NCI-H187 treated with DMSO at 0.1 percent for 48 hours (cell line): ENCODE data around the gene HSPA5.
A peak's percentile ranks its signal among the peaks of the same experiment; 100 is the strongest.
"Not testable (repeated sequence)": the region's sequence is repeated elsewhere in the genome, so short reads cannot be mapped to it uniquely, and the experiment has no call there.

ENCODE experiments used
- DNase-seq: peaks from one replicate; lab custom pipeline; 2025; lab: John Stamatoyannopoulos, UW

The HSPA5 gene

DNA sequence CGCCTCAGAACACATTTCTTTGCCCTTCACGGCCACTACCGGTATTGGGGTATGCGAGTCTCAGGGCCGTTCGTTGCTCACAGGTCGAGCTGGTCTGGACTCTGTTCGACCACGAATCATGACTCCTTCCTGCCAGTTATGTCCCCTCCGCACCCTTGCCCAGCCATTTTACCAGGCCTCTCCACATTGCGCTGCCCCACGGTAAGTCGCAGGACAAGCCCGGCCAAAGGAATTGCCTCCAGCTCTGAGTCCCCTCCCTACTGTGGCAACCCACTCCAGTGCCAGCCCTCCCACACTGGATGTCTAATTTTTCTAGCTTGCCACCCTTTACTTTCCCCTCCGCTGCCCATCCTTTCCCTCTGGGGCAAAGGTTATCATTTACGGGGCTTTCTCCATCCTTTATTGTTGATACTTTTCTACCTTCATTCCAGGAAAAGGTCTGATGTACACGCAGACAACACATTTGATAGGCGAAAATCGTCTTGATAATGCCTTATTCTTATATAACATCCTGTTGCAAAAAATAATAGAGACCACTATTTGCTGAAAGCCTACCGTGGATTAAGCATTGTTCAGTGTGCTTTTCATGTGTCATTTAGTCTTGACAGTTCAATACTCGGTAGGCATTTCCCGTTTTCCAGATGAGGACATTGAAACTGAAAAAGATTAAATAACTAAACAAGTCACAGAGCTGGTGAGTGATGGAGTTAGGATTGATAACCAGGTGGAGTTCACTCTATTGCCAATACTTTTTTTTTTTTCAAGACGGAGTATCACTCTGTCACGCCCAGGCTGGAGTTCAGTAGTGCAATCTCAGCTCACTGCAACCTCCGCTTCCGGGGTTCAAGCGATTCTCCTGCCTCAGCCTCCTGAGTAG lies 958 bp upstream of the HSPA5 start:
- DNase-seq: no peak

DNA sequence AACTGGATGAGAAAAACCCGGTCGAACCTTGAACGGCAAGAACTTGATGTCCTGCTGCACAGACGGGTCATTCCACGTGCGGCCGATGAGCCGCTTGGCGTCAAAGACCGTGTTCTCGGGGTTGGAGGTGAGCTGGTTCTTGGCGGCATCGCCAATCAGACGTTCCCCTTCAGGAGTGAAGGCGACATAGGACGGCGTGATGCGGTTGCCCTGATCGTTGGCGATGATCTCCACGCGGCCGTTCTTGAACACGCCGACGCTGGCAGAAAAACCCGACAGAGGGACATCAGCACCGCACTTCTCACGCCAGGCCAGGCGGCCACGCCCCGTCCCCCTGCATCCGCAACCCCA lies 519 bp downstream of the HSPA5 start:
- DNase-seq: no peak

DNA sequence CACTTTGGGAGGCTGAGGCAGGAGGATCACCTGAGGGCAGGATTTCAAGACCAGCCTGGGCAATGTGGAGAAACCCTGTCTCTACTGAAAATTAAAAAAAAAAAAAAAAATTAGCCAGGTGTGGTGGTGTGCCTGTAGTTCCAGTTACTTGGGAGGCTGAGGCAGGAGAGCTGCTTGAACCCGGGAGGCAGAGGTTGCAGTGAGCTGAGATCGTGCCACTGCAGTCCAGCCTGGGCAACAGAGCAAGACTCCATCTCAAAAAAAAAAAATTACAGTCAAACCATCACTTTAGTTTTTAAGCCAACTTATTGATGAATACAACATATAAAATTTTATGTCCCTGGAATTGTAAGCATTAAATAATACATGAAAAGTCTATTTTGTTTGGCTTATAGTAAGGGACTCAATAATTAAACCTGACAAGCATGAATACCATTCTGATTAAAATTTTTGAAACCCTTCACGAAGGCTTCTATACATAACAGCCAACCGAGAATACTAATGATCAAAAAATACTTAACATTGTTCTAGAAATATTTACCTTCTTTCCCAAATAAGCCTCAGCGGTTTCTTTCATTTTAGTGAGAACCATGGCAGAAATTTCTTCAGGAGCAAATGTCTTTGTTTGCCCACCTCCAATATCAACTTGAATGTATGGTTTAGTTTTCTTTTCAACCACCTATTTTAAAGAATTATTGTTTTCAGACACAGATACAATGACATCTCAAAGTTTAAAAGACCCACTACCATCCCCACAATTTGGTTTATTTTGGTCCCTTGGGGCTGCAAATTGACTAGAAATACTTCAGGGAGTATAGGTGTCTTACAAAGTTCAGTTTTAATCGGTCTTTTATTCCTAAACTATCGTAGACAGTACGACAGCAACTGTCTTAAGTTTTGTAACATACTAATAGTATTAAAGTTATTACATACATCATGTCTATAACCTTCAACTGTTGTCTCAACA lies 1.2 kb downstream of the HSPA5 start:
- DNase-seq: no peak

DNA sequence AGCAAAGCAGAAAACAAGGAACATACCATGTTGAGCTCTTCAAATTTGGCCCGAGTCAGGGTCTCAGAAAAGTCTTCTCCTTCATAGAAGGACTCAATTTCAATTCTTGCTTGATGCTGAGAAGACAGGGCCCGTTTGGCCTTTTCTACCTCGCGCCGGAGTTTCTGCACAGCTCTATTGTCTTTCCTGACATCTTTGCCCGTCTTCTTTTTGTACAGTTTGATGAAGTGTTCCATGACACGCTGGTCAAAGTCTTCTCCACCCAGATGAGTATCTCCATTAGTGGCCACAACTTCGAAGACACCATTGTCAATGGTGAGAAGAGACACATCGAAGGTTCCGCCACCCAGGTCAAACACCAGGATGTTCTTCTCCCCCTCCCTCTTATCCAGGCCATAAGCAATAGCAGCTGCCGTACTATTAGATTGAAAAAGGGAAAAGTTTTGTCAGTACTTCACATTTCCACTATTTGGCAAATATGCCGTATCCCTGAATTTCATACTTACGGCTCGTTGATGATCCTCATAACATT lies 2.2 kb downstream of the HSPA5 start:
- no peak for DNase-seq

DNA sequence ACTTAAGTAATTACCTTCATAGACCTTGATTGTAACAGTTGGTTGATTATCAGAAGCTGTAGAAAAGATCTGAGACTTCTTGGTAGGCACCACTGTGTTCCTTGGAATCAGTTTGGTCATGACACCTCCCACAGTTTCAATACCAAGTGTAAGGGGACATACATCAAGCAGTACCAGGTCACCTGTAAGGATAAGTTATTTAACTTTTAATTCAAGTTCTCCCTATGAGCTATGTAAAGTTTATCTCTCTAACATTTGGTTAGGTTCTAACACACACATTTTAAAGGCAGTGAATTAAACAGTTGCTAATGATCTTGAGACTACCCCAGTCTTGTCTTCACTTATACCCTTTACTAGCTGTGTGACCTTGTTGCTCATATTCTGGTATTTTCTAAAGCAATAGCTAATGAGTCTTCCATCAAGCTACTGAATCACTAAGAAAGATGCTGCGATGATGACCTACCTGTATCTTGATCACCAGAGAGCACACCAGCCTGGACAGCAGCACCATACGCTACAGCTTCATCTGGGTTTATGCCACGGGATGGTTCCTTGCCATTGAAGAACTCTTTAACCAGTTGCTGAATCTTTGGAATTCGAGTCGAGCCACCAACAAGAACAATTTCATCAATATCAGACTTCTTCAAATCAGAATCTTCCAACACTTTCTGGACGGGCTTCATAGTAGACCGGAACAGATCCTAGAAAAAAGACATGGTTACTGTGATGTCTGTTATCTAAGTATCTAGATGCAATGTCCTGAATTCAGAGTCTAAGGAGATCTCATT lies 2.8 kb downstream of the HSPA5 start:
- no peak for DNase-seq

DNA sequence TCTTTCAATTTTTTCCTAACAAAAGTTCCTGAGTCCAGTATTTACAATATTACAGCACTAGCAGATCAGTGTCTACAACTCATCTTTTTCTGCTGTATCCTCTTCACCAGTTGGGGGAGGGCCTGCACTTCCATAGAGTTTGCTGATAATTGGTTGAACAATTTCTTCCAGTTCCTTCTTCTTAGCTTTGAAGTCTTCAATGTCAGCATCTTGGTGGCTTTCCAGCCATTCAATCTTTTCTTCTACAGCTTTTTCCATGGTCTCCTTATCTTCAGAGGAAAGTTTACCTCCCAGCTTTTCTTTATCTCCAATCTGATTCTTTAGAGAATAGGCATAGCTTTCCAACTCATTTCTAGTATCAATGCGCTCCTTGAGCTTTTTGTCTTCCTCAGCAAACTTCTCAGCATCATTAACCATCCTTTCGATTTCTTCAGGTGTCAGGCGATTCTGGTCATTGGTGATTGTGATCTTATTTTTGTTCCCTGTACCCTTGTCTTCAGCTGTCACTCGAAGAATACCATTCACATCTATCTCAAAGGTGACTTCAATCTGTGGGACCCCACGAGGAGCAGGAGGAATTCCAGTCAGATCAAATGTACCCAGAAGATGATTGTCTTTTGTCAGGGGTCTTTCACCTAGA lies 4.5 kb downstream of the HSPA5 start:
- DNase-seq: not testable (repeated sequence)

DNA sequence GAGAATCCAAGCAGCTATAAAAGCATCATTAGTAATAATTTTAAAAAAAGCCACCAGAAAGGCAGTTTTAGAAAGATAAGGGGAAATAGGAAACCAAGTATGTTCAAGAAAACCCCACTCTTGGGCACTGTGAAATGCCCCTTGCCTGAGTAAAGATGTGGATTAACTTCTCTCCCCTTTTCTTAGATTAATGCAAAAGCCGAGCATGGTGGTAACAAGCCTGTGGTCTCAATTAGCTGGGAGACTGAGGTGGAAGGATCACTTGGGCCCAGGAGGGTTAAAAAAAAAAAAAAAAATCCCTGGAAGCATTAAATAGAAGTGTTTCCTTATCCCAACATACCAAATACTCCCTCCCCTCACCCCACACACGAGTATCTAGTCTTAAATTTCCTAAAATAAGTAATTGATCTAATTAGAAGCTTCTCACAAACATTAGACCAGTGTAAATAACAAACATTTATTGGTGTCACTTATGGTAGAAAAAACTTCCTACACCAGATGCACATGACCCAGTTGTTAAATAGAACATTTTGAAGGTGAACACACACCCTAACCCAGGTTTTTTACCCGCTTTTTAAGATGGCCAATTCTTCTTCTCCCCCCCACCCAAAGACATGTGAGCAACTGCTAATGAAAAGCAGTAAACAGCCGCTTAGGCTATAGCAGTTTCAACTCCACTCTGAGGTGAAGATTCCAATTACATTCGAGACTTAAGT lies 5.2 kb downstream of the HSPA5 start:
- no peak for DNase-seq

DNA sequence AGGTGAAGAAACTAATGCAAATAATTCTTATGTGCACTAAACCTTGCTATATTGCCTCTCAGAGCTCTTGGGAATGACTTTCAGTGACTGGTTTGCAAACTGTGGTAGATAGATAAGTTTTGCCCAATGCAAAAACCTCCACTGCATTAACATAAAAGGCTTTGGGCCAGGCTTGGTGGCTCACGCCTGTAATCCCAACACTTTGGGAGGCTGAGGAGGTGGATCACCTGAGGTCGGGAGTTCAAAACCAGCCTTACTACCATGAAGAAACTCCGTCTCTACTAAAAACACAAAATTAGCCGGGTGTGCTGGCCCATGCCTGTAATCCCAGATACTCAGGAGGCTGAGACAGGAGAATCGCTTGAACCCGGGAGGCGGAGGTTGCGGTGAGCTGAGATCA lies 7.0 kb downstream of the HSPA5 start:
- not testable (repeated sequence) for DNase-seq

DNA sequence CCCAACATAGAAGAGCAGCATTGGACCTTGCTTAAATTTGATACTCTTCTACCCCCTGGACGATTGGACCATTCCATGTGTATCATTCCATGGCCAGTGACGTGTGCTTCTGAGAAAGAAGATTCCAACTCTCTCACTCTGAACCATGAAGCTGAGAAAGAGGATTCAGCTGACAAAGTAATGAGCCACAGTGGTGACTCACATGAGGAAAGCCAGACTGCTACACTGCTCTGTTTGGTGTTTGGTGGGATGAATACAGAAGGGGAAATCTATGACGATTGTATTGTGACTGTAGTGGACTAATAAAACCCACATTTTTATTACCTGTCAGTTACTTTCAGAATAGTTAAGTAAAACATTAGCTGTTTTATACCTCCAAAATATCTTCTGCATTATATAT lies 7.5 kb downstream of the HSPA5 start:
- DNase-seq: no peak

DNA sequence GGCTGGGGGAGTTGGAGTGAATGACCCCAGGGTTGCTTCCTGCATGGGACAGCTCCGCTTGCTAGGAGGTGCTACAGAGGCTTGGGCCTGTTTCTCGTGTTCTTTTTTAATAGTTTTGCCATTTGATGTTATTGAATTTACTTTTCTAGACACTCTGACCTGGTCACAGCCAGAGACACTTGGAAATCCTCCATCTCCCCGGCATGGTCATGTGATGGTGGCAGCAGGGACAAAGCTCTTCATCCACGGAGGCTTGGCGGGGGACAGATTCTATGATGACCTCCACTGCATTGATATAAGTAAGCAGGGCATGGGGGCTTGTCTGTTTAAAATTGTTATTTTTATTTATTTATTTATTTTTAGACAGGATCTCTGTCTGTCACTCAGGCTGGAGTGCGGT lies 13.4 kb downstream of the HSPA5 start:
- no peak for DNase-seq

DNA sequence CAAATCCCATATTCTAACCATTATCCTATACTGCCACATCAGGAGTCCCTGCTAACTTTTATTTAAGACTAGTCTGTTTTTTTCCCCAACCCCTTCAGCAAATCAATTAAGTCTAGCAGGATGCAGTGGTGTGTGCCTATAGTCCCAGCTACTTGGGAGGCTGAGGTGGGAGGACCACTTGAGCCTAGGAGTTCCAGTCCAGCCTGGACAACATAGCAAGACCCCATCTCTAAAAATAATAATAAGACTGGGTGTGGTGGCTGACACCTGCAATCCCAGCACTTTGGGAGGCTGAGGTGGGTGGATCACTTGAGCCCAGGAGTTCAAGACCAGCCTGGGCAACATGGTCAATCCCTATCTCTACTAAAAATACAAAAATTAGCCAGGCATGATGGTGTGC lies 16.3 kb downstream of the HSPA5 start:
- DNase-seq: not testable (repeated sequence)

DNA sequence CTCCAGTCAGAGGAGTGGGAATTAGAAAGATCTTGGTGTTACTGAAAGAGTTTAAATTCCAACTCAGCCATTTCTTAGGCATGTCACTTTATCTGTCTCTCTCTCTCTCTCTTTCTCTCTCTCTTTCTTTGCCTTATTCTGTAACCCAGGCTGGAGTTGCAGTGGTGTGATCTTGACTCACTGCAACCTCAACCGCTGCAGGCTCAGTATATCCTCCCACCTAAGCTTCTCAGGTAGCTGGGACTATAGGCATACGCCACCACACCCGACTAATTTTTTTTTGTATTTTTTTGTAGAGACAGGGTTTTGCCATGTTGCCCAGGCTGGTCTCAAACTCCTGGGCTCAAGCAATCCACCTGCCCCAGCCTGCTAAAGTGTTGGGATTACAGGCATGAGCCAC lies 22.5 kb downstream of the HSPA5 start:
- no peak for DNase-seq

DNA sequence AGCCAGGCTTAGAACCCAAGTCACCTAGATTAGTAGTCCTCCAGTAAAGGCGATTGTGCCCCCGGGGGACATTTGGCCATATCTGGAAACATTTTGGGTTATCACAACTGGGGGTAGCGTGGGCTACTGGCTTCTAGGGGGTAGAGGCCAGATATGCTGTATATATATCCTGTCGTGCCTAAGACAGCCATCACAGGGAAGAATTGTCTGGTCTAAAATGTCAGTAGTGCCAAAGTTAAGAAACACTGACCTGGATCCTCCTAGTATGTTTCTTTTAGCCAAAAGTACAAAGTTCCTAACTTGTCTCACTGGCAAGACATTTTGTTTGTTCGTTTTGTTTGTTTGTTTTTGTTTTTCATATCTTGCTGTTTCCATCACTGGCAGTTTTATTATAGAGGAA lies 27.0 kb downstream of the HSPA5 start:
- no peak for DNase-seq

DNA sequence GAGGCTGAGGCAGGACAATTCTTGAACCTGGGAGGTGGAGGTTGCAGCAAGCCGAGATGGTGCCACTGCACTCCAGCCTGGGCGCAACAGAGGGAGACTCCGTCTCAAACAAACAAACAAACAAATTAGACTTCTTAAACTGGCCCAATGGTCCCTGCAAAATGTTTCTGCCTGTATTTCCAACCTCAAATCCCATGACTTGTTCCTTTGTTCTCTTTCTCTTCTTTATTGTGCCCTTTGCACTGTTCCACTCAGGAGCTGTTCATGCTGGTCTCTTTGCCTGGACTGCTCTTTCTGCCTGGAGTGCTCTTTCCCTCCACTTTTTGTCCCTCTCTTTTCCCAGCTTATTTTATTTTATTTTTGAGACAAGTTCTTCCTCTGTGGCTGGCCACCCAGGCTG lies 36.7 kb downstream of the HSPA5 start:
- no peak for DNase-seq

DNA sequence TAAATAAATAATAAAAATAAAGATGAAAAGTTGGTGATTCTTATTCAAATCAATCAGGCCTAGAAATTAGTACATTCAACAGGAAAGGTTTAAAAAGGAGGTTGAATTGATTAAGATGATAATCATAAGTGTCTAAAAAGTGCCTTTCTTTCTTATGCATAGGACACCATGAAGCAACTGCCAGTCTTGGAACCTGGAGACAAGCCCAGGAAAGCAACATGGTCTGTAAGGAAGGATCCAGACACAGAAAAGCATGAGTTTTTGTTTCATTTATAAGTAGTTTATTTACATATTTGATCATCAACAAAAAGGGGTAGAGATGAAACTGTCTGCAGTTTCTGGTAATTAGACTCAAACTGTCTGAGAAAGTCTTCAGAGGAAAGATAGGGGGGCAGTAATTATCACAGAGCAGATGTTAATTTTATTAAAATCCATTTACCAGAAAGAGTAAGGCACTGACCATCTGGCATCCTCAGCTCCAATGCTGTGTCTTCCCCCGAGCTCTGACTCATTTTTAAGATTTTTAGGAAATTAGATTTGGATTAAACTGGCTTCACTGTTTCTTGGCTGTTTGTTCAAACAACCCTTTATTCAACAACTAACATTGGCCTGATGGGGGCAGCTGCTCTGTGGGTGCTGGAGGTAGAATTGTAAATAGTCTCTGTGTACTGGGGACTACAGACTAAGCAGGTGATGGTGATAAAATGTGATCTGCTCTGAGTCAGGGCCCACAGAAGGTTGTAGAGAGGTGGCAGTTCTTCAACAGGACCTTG lies 38.1 kb downstream of the HSPA5 start:
- no peak for DNase-seq

DNA sequence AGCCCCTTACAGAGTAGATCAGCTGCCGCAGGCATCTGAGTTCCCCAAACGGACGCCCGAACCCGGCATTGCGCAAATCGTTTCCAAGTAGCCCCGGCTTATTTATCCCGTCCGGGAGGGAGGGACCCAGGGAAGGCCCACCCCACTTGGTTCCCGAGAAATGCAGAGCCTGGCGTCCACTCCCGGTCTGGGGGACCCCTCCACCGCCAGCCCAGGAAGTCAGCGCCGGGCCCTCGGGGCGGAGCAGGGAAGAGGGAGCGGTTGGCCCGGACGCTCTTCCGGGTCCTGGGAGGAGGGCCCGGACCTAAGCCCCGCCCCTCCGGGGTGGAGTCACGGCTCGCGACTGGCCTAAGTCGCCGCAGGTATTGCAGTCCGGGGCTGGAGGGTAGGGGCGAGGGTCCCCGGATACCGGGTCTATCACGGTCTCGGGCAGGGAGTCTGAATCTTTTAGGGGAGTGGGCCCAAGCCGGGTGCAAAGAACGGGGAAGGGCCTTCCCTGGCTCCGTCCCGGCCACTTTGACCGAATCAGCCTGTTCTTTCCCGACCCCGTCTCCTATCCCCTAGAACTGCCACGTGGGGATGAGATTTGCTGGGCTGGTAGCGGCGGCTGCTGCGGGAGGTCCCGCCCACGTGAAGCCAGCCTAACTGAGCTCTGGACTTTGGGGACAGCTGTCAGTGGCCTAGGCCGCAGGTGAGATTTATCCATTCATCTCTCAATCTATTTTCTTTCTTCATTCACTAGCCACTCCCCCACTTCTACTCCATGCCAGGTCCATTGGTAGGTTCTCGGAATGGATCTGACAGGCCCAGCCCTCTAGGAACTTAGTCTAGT lies 40.7 kb downstream of the HSPA5 start, which contains the start of gene RABEPK:
Gene RABEPK, plus strand, starts transcription at position 327 of the 832 bp plus-strand sequence. CDS start 2,472 bp downstream, outside the sequence.
- peak; percentile 26 for DNase-seq

DNA sequence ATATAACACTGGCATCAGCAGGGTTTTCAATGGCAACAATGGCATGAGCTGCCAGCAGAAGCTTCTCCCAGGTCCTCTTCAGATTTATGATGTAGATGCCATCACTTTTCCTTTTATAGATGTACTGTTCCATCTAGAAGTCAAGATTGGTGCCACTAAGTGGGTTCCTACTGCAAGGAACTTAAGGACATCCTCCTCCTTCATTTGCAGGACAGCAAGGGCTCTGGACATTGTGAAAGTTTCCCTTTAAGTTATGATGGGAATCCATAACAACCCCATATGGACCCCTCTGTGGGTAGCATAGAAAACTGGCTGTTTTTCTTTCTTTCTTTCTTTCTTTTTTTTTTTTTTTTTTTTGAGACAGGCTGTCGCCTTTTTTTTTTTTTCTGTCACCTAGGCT lies 45.6 kb downstream of the HSPA5 start:
- not testable (repeated sequence) for DNase-seq

DNA sequence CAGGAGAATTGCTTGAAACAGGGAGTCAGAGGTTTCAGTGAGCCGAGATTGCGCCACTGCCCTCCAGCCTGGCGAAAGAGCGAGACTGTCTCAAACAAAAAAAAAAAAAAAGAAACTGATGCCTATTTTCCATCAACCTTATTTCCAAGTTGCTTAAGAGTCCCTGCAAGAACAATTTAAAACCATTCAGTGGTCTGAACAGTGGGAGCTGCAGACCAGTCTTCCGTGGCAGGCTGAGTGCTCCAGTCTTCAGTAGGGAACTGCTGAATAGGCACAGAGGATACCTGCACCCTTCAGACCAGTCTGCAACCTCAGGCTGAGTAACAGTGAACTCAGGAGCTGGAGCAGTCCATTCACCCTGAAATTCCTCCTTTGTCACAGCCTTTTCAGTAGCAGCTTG lies 46.7 kb downstream of the HSPA5 start:
- DNase-seq: not testable (repeated sequence)

DNA sequence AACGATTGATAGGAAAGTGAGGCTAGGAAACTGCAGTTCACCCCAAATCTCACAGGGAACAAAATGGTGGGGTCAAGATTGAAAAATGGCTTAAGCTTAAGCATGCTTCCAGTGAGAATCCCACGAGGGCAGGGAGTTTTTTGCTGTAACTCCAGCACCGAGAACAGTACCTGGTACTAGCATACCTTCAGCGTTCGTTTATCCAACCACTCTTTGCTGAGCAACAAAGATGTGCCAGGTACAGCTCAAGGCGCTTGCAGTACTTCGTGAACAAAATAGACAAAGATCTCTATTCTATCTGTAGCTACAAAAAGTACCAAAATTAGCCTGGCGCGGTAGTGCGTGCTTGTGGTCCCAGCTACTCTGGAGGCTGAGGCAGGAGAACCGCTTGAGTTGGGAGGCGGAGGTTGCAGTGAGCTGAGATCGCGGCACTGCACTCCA lies 50.8 kb downstream of the HSPA5 start:
- DNase-seq: no peak
